Measurements from ENCODE around the gene UBE4B.

DNA sequence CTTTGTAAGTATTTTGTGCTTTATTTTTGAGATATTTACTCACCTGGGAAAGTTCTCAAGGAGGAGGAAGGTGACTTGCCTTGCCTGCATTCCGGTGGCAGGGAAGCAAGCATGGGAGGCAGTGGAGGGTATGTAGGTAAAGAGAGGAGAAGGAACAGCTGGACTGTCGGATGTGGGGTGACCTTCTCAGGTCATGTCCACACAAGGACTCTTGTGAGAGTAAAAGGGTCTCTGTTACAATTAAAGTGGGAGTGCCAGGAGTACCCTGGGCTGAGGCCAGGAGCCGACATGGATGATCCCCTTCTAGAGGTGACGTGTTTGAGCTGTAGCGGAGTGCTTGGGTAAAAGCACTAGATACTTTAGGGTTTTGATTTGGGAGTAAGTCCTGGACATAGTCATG lies 25.0 kb downstream of the UBE4B start:
- TF ChIP-seq USF2 (IDR thresholded peaks at IDR 0.05) = no peak
- TF ChIP-seq POLR2A (IDR thresholded peaks at IDR 0.05; ENCODE audit: low read length) = no peak
- no peak for TF ChIP-seq RCOR1 (IDR thresholded peaks at IDR 0.05; ENCODE audit: low read depth, low read length)
- no peak for TF ChIP-seq CTCF (IDR thresholded peaks at IDR 0.05)
- TF ChIP-seq, protein P1, sequence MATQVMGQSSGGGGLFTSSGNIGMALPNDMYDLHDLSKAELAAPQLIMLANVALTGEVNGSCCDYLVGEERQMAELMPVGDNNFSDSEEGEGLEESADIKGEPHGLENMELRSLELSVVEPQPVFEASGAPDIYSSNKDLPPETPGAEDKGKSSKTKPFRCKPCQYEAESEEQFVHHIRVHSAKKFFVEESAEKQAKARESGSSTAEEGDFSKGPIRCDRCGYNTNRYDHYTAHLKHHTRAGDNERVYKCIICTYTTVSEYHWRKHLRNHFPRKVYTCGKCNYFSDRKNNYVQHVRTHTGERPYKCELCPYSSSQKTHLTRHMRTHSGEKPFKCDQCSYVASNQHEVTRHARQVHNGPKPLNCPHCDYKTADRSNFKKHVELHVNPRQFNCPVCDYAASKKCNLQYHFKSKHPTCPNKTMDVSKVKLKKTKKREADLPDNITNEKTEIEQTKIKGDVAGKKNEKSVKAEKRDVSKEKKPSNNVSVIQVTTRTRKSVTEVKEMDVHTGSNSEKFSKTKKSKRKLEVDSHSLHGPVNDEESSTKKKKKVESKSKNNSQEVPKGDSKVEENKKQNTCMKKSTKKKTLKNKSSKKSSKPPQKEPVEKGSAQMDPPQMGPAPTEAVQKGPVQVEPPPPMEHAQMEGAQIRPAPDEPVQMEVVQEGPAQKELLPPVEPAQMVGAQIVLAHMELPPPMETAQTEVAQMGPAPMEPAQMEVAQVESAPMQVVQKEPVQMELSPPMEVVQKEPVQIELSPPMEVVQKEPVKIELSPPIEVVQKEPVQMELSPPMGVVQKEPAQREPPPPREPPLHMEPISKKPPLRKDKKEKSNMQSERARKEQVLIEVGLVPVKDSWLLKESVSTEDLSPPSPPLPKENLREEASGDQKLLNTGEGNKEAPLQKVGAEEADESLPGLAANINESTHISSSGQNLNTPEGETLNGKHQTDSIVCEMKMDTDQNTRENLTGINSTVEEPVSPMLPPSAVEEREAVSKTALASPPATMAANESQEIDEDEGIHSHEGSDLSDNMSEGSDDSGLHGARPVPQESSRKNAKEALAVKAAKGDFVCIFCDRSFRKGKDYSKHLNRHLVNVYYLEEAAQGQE (IDR thresholded peaks at IDR 0.05) = no peak
- TF ChIP-seq, protein P2, sequence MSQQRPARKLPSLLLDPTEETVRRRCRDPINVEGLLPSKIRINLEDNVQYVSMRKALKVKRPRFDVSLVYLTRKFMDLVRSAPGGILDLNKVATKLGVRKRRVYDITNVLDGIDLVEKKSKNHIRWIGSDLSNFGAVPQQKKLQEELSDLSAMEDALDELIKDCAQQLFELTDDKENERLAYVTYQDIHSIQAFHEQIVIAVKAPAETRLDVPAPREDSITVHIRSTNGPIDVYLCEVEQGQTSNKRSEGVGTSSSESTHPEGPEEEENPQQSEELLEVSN (IDR thresholded peaks at IDR 0.05; ENCODE audit: borderline replicate concordance, low read depth) = no peak
- no peak for TF ChIP-seq NFE2L2 (conservative IDR thresholded peaks at IDR 0.05; ENCODE audit: low read length)
